PC-3 (cell line): ENCODE results near the gene CD6.

Experiments
- CTCF ChIP-seq: fragments of 300-600 bp; sonication (generic); conservative IDR thresholded peaks from 2 replicates; pipeline ENCODE4 v1.5.1; 2017; ENCODE audit warnings: antibody characterized with exemption, low read depth, mild to moderate bottlenecking, low read length
- EZH2 ChIP-seq: fragments of 300-600 bp; sonication (generic); IDR thresholded peaks from one replicate; pipeline ENCODE4 v1.6.1; 2017; ENCODE audit warnings: antibody characterized with exemption, mild to moderate bottlenecking, low read length; ENCODE audit not compliant: unreplicated experiment
- EZH2phosphoT487 ChIP-seq: fragments of 300-600 bp; sonication (generic); IDR thresholded peaks from 2 replicates; pipeline ENCODE4 v1.6.1; 2018; ENCODE audit warnings: mild to moderate bottlenecking, antibody characterized with exemption, low read length, borderline replicate concordance

DNA sequence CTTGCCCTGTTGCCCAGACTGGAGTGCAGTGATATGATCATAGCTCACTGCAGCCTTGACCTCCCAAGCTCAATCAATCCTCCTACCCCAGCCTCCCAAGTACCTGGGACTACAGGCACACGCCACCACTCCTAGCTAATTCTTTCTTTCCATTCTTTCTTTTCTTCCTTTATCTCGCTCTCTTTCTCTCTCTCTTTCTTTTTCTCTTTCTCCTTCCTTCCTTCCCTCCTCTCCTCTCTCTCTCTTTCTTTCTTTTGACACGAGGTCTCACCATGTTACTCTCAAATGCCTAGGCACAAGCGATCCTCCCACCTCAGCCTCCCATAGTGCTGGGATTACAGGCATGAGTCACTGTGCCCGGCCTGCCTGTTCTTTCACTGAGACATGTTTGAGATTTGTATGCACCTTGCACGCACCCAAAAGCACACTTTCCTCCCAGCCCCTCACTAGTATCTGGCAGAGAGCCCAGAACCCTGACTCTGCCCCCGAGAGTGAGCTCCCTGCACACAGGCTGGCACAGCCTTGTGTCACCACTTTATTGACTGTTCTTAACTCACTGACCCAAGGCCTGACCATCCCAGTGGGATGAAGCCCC, 56.8 kb downstream of the CD6 start:
- no peak for TF ChIP-seq CTCF
- no peak for TF ChIP-seq EZH2
- TF ChIP-seq EZH2phosphoT487 = no peak
